Cardiac muscle cell (in vitro differentiated cells and primary cell): ENCODE results near the gene TBPL2. TPM values are rescaled to one million over a fixed set of nuclear protein-coding genes. Genes with fewer than 3 reads are reported as not detected.
"Not testable (repeated sequence)": the region's sequence is repeated elsewhere in the genome, so short reads cannot be mapped to it uniquely, and the experiment has no call there.

ENCODE experiments used
- DNase-seq, 2 donors: peaks; one replicate each; pipeline versions ENCODE4 v3.0.0 to v3.0.0-alpha.2; 2010 to 2017; ENCODE audit warnings: low read depth in 1 of 2, low spot score in 1 of 2
- H3K27ac ChIP-seq: fragments of 200-600 bp; sonication (generic); 2 replicates; pipeline ENCODE4 v1.5.1; 2016
- H3K27me3 ChIP-seq: fragments of 200-600 bp; sonication (generic); 2 replicates; pipeline ENCODE4 v1.6.0; 2016; ENCODE audit warnings: control low read depth
- H3K36me3 ChIP-seq: fragments of 200-600 bp; sonication (generic); 2 replicates; pipeline ENCODE4 v1.5.1; 2016; ENCODE audit warnings: control low read depth
- H3K4me1 ChIP-seq: fragments of 200-600 bp; sonication (generic); 2 replicates; pipeline ENCODE4 v1.8.1; 2017; ENCODE audit warnings: low read depth, mild to moderate bottlenecking, mixed run types
- H3K4me3 ChIP-seq: fragments of 200-600 bp; sonication (generic); 2 replicates; pipeline ENCODE4 v1.5.1; 2016; ENCODE audit warnings: mild to moderate bottlenecking
- H3K9me3 ChIP-seq: fragments of 200-600 bp; sonication (generic); 2 replicates; pipeline ENCODE4 v1.5.1; 2017; ENCODE audit warnings: low read depth, mild to moderate bottlenecking, control low read depth
- CTCF ChIP-seq: IDR thresholded peaks from 2 replicates; pipeline ENCODE4 v1.5.1; 2012; ENCODE audit warnings: low read depth, mild to moderate bottlenecking, low read length
- polyA plus RNA-seq: library from polyadenylated mRNA; unstranded; fragments of >200 nt; fragmentation: Nextera tagmentation; extraction: Ambion mirVana; gene quantifications from 2 replicates; pipeline ENCODE4 v1.2.1, GENCODE V29; 2016
- total RNA-seq: library from RNA; depleted of rRNA; stranded (reverse); fragments of >200 nt; gene quantifications from 2 replicates; pipeline ENCODE4 v1.2.3, GENCODE V29; 2016

TBPL2 gene
- total and polyA plus RNA-seq, 2 experiments from 2014 or later, result not detected

GRCh38 chr14:55388160-55388559, 52.3 kb downstream of the TBPL2 start:
- peaks cover 17% of the 10 kb centered on the region for H3K36me3 ChIP-seq
- TF ChIP-seq CTCF, result no peak
- no peak overlapping the region for H3K27ac ChIP-seq
- no peak for DNase-seq
- H3K27me3 ChIP-seq, result no peaks in the 10 kb centered on the region
- no peaks in the 10 kb centered on the region for H3K9me3 ChIP-seq
- H3K4me3 ChIP-seq, result no peak overlapping the region
- no peaks in the 10 kb centered on the region for H3K4me1 ChIP-seq

- no peak for TF ChIP-seq CTCF
- Histone ChIP-seq H3K4me1 (peaks cover 5% of the 10 kb centered on the region), H3K27ac (no peak overlapping the region), H3K36me3 (peaks cover 18% of the 10 kb centered on the region), H3K9me3 (no peaks in the 10 kb centered on the region), H3K4me3 (no peak overlapping the region), H3K27me3 (no peaks in the 10 kb centered on the region)
- no peak for DNase-seq
These were observed 53.3 kb downstream of the TBPL2 start for GRCh38 chr14:55387121-55387520.

GRCh38 chr14:55386037-55386808, 54.2 kb downstream of the TBPL2 start:
- no peak for DNase-seq
- no peak for TF ChIP-seq CTCF
- Histone ChIP-seq H3K4me3 (no peak overlapping the region), H3K27ac (no peak overlapping the region), H3K27me3 (no peaks in the 10 kb centered on the region), H3K9me3 (no peaks in the 10 kb centered on the region), H3K36me3 (peaks cover 25% of the 10 kb centered on the region), H3K4me1 (peaks cover 5% of the 10 kb centered on the region)

- H3K27me3 ChIP-seq, result no peaks in the 10 kb centered on the region
- DNase-seq, result no peak
- no peak overlapping the region for H3K4me3 ChIP-seq
- H3K36me3 ChIP-seq, result peaks cover 23% of the 10 kb centered on the region
- no peak overlapping the region for H3K27ac ChIP-seq
- TF ChIP-seq CTCF, result no peak
- H3K9me3 ChIP-seq, result no peaks in the 10 kb centered on the region
- H3K4me1 ChIP-seq, result peaks cover 5% of the 10 kb centered on the region
These were observed 55.9 kb downstream of the TBPL2 start for GRCh38 chr14:55384536-55384935.

- H3K27me3 ChIP-seq, result no peaks in the 10 kb centered on the region
- no peak overlapping the region for H3K4me3 ChIP-seq
- no peaks in the 10 kb centered on the region for H3K9me3 ChIP-seq
- peaks cover 21% of the 10 kb centered on the region for H3K36me3 ChIP-seq
- no peak for TF ChIP-seq CTCF
- no peak overlapping the region for H3K27ac ChIP-seq
- H3K4me1 ChIP-seq, result peaks cover 5% of the 10 kb centered on the region
- DNase-seq, result peak; percentile 4 to 20
These were observed 56.8 kb downstream of the TBPL2 start for GRCh38 chr14:55383541-55384140.

- Histone ChIP-seq H3K36me3 (peaks cover 21% of the 10 kb centered on the region), H3K27ac (peak overlapping the region; percentile 18)
- not testable (repeated sequence) for H3K9me3 ChIP-seq, H3K4me1 ChIP-seq, H3K27me3 ChIP-seq, H3K4me3 ChIP-seq
- DNase-seq, result peak in 1 of 2 donors; percentile 7
These were observed 57.4 kb downstream of the TBPL2 start for GRCh38 chr14:55383056-55383466.
